GM21576 (cell line): ENCODE results near the gene DCTD.

ENCODE experiments used
- ATAC-seq: cut with Tn5 transposase; IDR thresholded peaks from one replicate; pipeline ENCODE4 v1.9.1; 2021; ENCODE audit warnings: mild to moderate bottlenecking, moderate library complexity; ENCODE audit not compliant: unreplicated experiment

DCTD gene

DNA sequence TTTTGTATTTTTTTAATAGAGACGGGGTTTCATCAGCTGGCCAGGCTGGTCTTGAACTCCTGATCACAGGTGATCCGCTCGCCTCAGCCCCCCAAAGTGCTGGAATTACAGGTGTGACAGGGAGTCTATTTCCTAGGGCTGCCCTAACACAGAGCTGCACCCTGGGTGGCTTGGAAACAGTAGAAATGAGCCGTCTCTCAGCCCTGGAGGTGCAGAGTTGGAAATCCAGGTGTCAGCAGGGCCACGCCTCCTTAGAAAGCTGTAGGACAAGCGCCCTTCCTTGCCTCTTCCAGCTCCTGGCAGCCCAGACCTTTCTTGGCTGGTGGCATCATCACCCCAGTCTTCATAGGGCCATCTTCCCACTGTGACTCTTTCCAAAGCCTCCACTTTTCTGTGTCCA, 71.6 kb downstream of the DCTD start:
- no peak for ATAC-seq

DNA sequence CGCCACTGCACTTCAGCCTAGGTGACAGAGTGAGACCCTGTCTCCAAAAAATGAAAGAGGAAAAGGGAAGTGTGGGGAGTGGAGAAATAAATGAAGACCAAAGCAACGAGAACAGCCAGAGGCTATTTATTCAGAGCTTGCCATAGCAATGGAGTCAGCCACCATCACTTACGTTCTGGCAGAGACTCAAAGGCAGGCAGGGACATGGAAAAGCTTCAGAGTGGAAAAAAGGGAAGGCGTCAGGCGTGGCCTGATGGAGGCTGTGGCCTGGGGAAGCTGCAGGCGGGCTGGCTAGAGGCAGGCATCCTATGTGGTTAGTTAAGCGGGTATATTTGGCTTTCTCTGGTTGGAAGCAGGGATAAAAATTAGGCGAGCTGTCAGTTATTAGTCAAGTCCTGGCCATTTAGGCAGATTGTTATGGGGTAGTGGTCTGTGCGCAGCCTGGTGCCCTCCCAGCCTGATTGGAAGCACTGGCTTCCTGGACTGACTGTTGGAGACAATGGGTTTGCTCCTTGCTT, 73.3 kb downstream of the DCTD start:
- ATAC-seq = no peak

DNA sequence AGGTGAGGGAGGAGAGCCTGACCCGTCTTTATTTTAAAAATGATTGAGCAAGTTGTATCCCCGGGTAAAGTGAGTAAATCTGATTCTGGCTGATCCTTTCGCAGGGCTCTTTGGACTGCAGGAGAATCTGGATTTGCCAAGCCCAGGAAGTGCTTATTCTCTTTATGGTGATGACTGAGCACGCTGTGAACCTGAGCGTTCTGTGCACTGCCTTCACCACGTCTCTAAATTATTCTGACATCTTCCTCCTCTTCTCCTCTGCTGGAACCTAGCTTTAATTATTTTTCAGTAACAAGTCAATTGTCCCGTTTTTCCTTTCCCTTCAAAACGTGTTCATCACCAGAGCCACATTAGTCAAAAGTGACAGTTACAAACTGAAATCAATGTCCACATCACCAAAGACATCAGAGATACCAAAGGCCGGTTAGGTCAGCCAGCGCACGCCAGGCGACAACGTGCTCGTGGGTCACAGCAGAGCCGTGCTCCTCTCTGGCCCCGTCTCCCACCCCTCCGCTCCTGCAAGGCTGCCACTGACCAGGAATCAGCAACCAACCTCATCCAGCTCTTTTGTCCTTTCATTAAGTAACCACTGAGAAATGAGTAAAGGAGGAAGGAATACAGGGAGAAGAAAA, 74.3 kb downstream of the DCTD start:
- no peak for ATAC-seq

DNA sequence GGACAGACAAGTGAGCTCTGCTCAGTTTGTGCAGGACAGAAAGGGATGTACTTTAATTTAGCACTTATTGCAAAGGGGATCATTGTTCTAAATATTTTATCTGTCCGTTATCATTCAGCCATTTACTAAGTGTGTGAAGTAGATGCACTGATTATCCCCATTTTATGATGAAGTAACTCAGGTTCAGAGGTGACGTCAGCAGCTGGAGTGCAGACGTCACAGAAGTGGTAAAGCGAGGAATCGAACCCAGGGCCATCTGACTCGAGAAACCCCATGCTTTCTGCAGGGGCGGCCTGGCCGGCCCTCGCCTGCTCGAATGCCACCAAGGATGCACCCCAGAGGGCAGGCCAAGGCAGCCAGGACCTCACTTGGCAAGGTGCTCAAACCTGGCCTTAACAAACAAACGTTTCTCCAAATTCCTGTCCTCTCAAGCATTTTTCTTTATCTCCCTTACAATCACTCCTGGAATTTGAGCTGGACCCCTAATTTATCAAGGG, 75.0 kb downstream of the DCTD start:
- ATAC-seq = no peak

DNA sequence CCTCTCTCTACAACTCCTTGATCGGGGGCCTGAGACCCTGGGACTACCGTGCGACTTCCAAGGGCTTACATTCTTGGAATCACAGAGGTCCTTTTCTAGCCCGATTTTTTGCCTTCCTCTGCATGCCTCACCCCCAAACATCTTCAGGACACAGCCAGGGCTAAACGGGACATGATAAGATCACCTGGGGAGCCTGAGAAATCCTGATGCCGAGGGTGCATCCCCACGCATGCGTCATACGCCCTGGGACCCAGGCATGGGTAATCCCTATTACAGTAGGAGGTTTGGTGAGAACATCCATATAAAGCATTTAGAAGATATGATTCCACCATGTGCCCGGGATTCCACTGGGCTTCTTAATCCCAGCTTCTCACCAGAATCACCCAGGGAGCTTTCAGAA, 77.1 kb downstream of the DCTD start:
- ATAC-seq = no peak
